NCI-H2081 treated with DMSO at 0.1 percent for 48 hours (cell line): Measurements from ENCODE around the gene TCEA3.
"Not testable (repeated sequence)": the region's sequence is repeated elsewhere in the genome, so short reads cannot be mapped to it uniquely, and the experiment has no call there.

Experiments
- DNase-seq: peaks from one replicate; lab custom pipeline; 2025; lab: John Stamatoyannopoulos, UW

TCEA3 gene

GRCh38 chr1:23392125-23392855 is 32.3 kb downstream of the TCEA3 start:
- DNase-seq = no peak

DNA sequence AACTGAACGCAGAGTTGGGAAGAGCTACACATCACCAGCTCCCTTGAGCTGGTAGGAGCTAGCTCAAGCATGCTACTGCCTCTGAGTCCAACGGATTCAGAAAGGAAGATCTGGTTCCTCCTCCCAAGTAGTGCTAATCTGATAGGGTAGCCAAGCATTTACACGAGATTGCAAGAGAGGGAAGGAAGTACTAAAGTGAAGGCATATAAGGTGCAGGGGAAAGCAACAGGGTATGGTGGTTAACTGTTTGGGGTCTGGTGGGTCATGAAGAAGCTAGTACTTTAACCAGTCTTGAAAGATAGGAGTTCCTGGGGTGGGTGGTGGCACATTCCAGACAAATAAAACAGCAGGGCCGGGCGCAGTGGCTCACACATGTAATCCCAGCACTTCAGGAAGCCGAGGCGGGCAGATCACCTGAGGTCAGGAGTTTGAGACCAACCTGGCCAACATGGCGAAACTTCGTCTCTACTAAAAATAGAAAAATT is 34.7 kb downstream of the TCEA3 start:
- no peak for DNase-seq

DNA sequence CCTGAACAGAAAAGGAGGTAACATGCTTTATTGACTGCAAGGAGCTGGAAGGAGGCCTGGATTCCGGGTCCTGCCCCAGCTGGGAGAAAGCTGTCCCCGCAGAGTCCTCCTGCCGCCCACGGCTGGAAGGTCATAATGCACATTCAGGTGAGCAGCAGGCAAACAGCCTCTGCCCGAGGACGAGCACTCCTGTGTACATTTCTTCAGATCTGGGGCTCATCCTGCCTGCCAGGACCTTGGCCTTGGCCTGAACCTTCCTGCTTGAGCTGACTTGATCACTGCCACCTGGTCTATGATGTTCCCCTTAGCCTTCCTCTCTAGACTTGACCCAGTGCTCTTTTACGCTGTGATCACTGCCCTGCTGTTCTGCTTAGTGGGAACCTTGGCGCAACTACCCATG is 37.1 kb downstream of the TCEA3 start:
- DNase-seq = no peak

GRCh38 chr1:23385119-23385621 is 39.4 kb downstream of the TCEA3 start:
- no peak for DNase-seq

DNA sequence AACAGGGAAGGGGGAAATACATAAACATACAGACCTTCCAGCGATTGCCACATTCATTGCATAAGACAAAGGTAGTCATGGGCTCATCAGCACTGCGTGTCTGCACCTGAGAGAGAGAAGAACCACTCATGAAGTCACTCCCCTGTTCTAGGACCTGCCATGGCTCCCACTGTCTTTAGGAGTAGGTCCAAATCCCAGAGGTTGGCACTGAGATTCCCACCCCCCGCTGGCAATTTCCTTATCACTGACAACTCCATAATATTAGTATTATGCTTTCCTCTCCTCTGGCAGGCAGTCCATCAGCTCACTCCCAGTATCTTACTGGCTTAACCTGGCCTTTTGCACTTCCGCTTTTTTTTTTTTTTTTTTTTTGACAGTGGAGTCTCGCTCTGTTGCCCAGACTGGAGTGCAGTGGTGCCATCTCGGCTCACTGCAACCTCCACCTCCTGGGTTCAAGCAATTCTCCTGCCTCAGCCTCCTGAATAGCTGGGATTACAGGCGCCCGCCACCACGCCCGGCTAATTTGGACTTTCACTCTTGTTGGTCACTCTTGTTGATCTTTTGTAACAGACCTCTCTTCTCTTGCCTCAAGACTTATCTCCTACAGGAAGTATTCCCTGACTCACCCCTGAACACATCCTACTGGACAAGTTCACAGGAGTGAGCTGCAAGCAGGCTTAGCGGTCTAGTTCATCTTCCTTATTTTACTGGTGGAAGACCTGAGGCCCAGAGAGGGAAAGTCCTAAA is 40.1 kb downstream of the TCEA3 start:
- DNase-seq = no peak

DNA sequence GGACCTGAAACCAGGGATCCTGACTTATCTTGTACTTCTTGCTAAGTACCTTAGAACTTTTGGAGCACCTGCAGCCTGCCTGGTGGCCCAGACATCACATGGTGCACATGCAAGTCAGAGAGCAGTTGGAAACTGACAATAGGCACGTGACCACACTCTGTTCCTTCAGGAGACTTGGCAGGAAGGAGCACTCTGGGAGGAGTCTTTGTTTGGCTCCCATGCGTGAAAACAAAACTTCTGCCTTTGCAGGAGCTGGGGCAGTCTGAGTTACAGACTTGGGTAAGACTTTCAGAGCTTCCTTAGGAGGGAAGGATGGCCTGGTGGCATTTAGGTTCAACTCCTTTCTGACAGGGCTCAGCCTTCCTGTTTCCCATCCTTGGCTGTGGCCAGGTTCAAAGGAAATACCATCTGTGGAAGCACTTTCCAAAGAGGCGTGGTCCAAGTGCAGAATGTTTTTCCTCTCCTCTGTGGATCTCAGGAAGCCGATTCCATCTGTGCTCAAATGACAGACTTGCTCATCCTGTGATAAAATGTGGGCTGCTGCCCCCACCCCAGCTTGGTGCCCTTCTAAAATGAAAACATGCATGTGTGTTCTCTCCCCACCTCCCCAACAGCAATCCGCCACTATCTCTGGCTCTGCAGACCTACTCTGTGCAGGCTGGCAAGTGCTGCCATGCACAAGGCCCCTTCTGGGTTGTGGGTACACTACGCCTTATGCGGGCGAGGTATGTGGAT is 40.8 kb downstream of the TCEA3 start:
- DNase-seq = no peak

- DNase-seq = no peak
These were observed 43.2 kb downstream of the TCEA3 start for GRCh38 chr1:23381233-23381885.

DNA sequence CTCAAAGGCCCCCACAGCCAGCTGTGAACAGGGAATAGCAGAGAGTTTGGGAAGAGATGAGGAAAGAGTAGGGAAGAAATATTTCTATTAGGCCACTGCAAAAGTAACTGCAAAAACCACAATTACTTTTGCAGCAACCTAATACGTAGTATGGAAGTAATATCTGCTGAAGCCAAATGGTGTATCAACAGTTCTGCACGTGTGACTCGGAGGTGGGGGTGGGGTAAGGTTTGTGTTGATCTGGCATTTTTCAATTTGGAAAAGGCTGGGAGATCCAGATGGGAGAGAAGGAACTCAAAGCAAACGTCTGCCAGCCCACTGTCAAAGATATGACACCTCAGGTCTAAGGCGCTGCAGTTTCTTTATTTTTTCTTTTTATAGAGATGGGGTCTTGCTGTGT is 43.8 kb downstream of the TCEA3 start:
- DNase-seq = no peak

DNA sequence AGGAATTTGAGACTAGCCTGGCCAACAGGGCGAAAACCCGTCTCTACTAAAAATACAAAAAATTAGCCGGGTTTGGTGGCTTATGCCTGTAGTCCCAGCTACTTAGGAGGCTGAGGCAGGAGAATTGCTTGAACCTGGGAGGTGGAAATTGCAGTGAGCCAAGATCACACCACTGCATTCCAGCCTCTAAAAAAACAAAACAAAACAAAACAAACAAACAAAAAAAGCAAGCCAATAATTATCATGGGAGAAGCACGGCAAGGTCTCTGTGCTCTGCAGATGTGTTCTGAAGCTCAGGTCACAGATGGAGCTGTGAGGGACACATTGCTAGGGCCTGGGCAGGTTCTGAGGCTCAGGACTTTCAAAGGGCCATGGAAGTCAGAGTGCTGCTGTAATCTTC is 44.3 kb downstream of the TCEA3 start:
- DNase-seq = not testable (repeated sequence)

- DNase-seq = no peak
These were observed 47.4 kb downstream of the TCEA3 start for GRCh38 chr1:23376890-23377811.

GRCh38 chr1:23374079-23374735 is 50.3 kb downstream of the TCEA3 start:
- not testable (repeated sequence) for DNase-seq

DNA sequence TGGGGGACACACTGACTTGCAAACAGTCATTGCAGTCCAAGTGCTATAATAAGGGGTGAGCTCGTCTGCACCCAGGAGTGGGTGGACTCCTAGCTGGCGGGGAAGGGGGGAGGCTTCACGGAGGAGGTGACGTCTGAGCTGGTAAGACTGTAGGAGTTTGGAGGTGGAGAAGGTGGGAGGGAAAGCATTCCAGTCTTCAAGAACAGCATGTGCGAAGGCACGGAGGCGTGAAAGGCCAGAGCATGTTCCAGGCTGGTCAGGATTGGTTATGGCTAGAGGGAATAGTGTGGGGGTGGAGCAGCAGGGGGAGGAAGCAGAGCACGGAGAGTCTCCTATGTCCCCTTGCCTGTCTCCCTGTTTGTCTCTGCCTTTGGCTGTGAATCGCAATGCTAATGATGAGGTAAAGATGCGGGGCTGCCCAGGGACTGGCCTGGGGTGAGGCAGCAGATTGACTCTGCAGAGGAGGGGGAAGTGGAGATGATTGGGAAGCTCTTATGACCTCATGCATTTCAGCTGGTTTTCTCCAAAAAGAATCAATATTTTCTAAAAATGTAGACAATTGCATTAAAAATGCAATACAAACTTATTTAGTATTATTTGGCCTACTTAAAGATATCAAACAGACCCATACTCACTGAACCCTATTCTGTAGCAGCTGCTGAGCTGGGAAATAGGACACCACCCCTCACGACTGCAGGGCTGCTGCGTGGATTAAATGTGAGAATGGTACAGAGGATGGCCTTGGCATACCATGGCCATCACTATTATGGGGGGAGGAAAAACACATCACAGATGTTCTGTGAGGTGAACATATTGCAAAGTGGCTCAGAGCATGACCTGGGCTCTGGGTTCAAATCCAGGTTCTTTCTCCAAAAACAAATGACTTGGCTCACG is 52.3 kb downstream of the TCEA3 start:
- DNase-seq = no peak

DNA sequence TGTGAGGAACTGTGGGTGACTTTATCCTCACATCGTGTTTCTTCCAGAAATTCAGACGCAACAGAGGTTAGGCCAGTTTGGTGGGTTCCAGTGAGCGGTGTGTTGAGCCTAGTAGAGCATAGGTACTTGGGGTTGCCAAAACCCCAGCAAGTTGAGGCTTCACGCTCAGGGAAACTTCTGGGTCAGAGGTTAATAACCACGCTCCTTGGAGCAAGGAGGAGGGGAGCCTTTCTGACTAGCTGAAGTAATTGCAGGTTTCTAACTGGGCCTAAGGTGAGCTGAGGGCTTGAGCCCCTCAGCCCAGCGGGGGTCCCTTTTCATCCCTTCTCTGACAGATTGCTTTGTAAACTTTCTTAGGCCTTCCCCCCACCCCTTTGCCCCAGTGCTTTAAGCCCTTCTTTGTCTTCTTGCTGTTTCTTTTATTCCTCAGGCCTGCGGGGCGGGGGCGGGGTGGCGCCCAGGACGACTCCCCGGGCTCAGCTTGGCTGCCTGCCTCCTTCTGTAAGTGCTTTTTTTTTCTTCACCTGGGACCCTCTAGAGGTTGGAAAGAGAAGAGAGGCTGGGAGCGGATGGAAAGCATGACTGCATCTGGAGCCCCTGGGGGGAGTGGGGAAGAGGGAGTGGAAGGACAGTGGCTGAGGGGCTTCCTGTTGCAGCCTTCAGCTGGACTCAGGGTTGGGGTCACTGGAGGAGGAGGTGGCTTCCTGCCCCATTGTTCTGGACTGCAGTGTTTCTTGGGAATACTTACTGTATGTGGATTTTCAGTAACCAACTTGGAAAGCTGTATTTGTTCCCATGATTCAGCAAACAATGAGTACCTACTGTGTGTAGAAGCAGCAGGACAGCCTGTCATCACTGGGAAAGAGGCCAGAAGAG is 53.6 kb downstream of the TCEA3 start:
- DNase-seq = no peak

DNA sequence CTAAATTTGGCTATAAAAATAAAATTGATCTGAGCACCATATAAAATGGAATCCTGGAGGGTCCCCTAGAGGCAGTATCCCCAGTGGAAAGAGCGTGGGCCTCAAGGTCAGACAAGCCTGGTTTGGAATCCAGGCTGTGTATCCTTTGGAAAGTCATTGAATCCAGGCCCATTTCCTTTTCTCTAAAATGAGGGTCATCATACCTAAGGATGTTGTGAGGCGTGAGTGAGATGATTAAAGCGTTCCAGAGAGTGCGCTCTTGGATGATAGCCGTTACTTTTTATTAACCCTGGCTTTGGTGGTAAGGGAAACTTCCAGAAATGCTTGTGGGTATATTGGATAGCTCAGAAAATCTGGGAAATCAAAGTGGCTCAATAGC is 54.2 kb downstream of the TCEA3 start:
- DNase-seq = no peak

DNA sequence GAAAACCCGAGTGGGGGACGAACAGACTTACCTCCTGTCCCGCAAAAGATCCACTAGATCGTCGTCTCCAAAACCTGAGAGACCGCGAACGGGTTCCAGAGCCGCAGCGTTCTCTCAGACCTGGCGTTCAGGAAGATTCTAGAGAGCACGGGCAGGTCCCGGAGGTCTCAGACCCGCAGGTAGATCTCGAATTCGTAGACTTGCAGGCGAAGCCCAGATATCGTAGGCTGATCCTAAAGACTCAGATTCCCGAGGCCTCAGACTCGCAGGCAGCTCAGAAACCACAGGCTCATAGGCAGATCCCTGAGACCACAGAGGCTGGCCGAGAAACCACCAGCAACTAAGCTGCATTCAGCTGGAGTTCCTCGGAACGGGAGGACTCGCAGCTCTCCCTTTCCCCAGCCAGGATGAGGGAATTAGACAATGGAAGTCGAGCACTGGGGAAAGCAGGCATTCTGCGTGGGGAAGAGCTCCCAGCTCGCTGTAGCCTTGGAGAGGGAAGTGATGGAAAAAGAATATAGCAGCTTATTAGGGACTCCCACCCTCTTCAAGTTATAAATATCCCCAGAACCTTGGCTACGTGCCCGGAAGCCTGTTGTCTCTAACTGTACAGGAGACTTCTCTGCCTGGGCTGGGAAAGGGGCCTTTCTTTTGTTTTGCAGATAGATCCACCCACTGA is 55.1 kb downstream of the TCEA3 start, which contains the start of gene ZNF436:
Gene ZNF436, minus strand, starts transcription at position 502 of the 679 bp plus-strand sequence. CDS start 1,831 bp downstream, outside the sequence.
- peak; percentile 12 for DNase-seq

DNA sequence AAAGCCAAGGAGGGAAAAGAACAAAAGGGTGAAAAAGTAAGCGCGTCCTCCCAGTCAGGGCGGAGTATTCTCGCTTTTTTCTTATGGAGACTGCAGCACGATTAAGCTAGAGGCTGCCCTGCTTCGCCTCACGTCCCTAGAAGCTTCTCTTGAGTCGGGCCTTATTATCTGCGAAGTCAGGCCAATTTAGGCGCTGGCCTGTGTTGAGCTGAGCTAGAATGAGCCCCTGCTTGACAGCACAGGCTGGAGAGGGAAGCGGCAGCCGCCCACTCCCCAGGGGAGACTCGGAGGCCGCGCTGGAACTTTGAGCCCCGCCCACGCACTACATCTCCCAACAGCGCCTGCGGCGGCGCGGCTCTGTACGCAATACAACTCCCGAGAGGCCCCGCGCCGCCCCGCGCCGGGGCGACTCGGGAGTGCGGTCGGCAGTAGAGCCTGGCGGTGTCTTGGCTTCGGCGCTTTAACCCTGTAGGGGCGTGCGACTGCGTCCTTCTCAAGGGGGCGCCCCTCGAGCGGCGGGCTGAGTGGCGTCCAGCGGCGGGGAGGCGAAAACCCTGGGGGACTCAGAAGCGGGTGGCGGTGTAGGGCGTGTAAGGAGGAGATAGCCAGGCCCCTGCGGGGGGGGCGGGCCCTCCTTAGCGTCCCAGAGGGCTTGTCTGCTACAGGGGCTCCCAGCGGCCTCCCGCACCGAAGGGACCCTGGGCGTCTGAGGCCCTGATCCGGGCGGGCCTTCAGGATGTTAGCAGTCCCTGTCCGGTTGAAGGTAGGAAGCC is 55.8 kb downstream of the TCEA3 start:
- DNase-seq = peak; percentile 51
